ENCODE results near the gene PLEKHG3.

Gene PLEKHG3

DNA sequence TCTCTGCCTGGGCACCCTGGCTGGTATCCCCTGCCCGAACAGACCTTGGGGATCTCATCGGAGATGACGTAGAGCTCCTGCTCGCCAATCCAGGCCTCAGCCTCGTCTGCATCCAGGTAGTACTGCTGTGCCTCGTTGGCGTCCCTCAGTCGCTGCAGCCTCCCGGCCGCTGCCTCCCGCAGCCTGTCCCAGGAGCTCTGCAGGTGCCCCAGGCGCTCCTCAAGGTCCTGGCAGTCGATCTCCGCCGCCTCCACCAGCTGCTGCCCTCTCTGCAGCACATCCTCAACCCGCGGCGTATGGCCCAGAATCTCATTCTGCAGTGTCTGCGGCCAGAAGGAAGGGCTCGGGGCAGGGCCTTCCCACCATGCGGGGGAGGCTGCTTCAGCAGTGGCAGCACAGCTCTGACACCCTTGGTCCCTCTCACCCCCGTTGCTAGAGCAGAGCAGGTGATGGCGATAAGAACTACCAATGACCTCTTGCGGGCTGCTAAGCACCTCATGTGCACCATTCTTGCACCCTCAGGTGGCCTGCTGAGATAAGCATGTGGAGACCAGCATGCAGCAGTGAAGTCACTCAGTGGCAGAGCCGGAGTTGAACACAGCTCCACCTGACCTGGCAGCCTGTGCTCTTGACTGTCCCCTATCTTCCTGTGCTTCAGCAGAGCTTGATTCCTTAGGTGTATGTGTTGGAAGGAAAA, 71.0 kb downstream of the PLEKHG3 start:
- ATAC-seq = no peak
- Mint-ChIP-seq H3K27ac (no peak overlapping the region), H3K9me3 (no peaks in the 10 kb centered on the region), H3K4me1 (peaks cover 6% of the 10 kb centered on the region), H3K4me3 (no peak overlapping the region), H3K36me3 (no peaks in the 10 kb centered on the region)
- no peak for DNase-seq (ENCODE audit: low spot score in 2 of 2)

DNA sequence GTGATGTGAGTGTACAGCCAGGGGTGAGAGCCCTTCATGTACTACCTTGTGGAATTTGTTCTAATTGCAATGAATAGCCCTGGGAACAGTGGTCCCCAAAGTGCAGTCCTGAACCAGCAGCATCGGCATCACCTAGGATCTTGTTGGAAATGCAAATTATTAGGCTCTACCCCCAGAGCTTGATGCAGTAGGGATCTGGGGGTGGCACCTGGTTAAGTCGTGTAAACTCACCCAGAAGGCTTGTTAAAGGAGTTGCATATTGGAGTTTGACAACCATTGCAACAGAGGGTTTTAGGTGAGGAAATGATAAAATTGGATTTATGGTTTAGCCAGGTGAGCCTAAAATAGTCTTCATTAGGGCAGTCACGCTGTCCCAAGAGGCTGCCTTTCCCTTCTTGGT, 73.2 kb downstream of the PLEKHG3 start:
- Mint-ChIP-seq H3K4me3 (no peak overlapping the region), H3K4me1 (no peaks in the 10 kb centered on the region), H3K27ac (no peak overlapping the region), H3K36me3 (no peaks in the 10 kb centered on the region), H3K9me3 (no peaks in the 10 kb centered on the region)
- DNase-seq (ENCODE audit: low spot score in 2 of 2) = no peak
- ATAC-seq = no peak

DNA sequence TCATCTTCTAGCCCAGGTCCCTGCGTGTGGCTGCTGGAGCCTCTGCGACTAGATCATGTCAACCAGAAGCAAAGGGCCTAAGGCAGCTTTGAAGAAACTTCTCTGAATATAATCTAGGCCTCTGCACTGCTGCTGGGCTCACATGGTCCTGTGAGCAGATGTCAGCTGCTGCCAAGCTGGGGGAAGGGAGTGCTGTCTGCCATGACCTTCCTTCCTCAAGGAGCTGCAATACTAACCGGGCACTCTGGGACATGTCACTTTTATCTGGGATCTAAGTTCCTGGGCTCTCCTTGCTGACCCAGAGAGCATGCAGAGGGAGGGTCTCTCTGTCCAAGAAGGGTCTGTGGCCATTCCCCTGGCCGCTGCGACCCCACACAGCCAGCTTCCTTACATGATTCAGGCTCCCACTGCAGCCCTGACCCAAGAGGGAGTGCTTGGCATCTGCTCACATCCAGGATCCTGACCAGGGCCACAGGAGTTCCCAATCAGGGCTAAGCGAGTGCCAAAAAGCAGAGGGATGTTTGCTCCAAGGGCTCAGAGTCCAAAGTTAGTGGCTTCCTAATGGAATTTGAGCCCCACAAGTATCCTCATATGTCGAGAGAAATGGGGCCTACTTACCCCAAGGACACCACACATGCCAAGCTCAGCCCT, 74.0 kb downstream of the PLEKHG3 start:
- no peaks in the 10 kb centered on the region for H3K36me3 Mint-ChIP-seq
- H3K4me3 Mint-ChIP-seq = no peak overlapping the region
- H3K4me1 Mint-ChIP-seq = no peaks in the 10 kb centered on the region
- H3K27ac Mint-ChIP-seq = no peak overlapping the region
- ATAC-seq (no peak), DNase-seq (ENCODE audit: low spot score in 2 of 2) (no peak)
- H3K9me3 Mint-ChIP-seq = no peaks in the 10 kb centered on the region

DNA sequence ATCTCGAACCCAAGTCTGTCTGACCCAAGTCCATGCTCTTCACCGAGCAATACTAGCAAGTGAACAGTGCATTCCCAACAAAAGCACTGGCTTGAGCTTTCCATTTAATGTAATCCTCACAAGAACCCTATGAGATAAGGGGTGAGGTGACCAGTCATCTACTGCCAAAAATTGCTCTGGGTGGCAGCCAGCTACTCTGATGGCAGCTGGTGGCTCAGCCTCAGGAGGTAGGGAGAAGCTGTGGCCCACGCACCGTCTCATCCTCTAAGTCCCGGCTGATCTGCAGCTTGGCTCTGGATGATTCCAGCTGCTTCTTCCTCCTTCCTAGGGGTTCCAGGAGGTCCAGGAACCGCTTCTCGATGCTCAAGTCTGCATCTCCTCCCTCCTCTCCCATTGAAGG, 75.2 kb downstream of the PLEKHG3 start:
- DNase-seq (ENCODE audit: low spot score in 2 of 2) (no peak), ATAC-seq (no peak)
- no peaks in the 10 kb centered on the region for H3K36me3 Mint-ChIP-seq
- no peak overlapping the region for H3K4me3 Mint-ChIP-seq
- no peak overlapping the region for H3K27ac Mint-ChIP-seq
- H3K9me3 Mint-ChIP-seq = no peaks in the 10 kb centered on the region
- no peaks in the 10 kb centered on the region for H3K4me1 Mint-ChIP-seq

DNA sequence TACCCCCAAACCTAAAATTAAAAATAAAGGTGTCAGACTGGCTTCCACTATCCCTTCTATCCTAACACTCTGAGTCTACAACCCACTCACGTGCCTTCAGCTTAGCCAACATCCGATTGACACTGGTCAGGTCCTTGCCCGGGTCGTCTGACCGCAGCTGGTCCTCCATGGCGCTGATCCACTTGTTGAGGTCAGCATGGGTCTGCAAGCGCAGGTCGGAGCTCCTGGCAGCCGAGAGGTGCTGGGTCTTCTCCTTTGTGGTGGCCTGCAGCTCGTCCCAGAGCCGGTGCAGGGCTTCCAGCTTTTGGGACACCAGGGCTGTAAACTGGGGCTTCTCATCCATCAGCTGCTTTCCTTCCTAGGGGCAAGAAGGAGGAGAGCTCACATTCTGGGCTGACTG, 78.0 kb downstream of the PLEKHG3 start:
- Mint-ChIP-seq H3K4me1 (no peaks in the 10 kb centered on the region), H3K9me3 (no peaks in the 10 kb centered on the region), H3K27ac (no peak overlapping the region), H3K36me3 (no peaks in the 10 kb centered on the region), H3K4me3 (no peak overlapping the region)
- ATAC-seq (no peak), DNase-seq (ENCODE audit: low spot score in 2 of 2) (no peak)

DNA sequence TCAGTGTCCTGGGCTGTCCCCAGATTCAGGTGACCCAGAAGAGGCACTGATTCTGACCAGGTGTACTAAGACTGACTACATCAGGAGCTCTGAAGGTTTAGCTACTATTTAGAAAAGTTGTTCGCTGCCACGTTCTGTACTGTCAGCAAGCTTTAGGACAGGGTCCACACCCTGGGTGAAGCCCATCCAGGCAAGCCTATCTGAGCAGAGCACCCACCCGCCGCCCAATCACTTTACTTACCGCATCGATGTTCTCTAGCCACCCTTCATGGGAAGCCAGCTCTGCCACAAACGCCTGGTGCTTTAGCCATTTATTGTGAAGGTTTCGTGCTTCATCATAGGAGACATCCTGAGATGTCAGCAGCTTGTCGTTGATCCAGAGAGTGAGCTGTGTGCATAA, 79.8 kb downstream of the PLEKHG3 start:
- Mint-ChIP-seq H3K27ac (no peak overlapping the region), H3K4me3 (no peak overlapping the region), H3K4me1 (no peaks in the 10 kb centered on the region), H3K36me3 (no peaks in the 10 kb centered on the region), H3K9me3 (no peaks in the 10 kb centered on the region)
- no peak for DNase-seq (ENCODE audit: low spot score in 2 of 2)
- ATAC-seq = no peak

DNA sequence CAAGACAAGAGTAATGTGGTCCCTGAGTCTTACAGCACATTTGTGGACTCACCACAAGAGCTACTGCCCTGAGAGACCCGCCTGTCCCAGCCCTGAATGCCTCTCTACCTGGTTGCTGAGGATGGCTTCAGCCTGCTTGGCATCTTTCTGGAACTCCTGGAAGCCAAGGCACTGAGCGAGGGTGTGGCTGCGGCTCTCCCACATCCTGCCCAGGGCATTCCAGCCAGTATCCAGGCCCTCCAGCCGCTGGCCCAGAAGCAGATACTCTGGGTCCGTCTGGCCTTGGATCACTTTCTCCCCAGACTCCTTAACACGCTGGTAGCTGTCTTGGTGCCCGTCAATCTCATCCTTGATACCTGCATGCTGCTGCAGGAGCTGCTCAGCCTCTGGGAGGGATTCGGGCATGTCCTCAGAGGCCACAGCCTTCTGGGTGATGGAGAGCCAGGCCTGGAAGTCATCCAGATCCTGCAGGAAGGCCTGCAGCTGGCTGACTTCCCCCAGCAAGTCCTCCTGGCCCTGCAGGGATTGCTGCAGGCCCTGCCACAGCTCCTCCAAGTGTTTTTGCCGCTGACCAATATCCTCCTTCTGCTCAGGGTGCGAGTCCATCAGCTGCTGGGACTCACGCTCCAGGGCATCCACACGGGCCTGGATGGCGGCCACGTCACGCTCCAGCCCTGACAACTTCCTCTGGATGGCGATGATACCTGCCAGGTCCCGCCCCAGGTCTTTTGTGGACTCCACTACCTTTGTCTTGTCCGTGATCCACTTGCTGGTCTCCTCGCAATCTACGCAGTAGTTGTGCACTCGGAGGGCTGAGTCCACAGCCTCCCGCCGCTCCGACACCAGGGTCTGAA, 82.3 kb downstream of the PLEKHG3 start:
- ATAC-seq (no peak), DNase-seq (ENCODE audit: low spot score in 2 of 2) (no peak)
- H3K4me1 Mint-ChIP-seq = no peaks in the 10 kb centered on the region
- H3K9me3 Mint-ChIP-seq = no peaks in the 10 kb centered on the region
- no peaks in the 10 kb centered on the region for H3K36me3 Mint-ChIP-seq
- H3K27ac Mint-ChIP-seq = no peak overlapping the region
- H3K4me3 Mint-ChIP-seq = no peak overlapping the region

DNA sequence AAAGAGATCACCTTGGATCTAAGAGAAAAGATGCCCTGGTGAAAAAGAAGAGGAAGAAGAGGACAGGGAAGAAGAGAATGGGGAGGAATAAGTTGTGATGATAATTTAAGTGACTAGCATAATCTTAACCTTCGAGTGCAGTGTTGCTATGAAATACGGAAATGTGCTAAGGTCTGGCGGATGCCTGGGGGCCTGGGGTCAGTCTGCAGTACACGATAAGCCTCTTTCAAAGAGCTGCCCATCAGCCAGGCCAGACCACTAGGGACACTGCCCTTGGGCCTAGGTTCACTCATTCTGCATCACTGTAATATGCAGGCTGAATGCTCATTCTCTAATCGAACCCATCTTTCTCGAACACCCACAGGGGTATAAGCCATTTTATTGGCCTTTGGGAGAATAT, 83.4 kb downstream of the PLEKHG3 start:
- no peak overlapping the region for H3K27ac Mint-ChIP-seq
- no peaks in the 10 kb centered on the region for H3K9me3 Mint-ChIP-seq
- no peak for ATAC-seq
- H3K4me3 Mint-ChIP-seq = no peak overlapping the region
- H3K4me1 Mint-ChIP-seq = no peaks in the 10 kb centered on the region
- no peaks in the 10 kb centered on the region for H3K36me3 Mint-ChIP-seq
- no peak for DNase-seq (ENCODE audit: low spot score in 2 of 2)

DNA sequence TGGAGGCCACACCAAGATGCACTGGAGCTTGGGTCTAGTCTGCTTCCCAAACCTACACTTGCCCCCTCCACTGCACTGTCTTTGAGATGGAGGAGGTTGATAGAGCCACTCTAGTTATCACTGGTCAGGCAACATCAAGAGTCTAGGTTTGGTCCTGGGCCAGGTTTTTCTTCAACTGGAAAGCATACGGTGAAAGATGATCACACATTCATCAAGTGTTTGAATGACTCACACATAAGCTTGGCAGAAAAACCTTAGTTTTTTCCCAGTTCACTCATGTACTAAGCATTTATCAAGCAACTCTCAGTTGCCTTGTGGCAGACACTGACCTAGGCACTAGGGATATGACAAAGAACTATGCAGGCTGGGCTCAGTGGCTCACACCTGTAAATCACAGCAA, 84.5 kb downstream of the PLEKHG3 start:
- no peak for DNase-seq (ENCODE audit: low spot score in 2 of 2)
- Mint-ChIP-seq H3K27ac (no peak overlapping the region), H3K36me3 (no peaks in the 10 kb centered on the region), H3K4me1 (no peaks in the 10 kb centered on the region), H3K9me3 (no peaks in the 10 kb centered on the region), H3K4me3 (no peak overlapping the region)
- peak; percentile 9 for ATAC-seq

DNA sequence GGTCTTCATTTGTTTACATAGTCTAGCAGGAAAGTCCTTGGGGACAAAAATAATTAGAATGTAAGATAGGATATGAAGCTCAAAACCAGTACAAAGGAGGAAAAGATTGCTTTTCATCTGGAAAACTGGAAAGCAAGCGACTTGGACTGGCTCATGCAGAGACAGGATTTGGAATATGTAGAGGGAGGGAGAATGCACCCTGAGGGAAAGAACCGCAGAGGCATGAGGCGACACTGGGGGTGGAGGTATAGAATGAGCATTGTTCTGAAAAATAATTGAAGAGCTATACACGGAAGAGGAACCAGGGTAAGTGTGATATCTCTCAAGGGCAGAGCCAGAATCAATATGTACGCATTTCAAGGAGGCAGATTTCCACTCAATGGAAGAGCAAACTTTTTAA, 85.5 kb downstream of the PLEKHG3 start:
- DNase-seq (ENCODE audit: low spot score in 2 of 2) (no peak), ATAC-seq (no peak)
- Mint-ChIP-seq H3K36me3 (no peaks in the 10 kb centered on the region), H3K4me1 (no peaks in the 10 kb centered on the region), H3K9me3 (no peaks in the 10 kb centered on the region), H3K27ac (no peak overlapping the region), H3K4me3 (no peak overlapping the region)

DNA sequence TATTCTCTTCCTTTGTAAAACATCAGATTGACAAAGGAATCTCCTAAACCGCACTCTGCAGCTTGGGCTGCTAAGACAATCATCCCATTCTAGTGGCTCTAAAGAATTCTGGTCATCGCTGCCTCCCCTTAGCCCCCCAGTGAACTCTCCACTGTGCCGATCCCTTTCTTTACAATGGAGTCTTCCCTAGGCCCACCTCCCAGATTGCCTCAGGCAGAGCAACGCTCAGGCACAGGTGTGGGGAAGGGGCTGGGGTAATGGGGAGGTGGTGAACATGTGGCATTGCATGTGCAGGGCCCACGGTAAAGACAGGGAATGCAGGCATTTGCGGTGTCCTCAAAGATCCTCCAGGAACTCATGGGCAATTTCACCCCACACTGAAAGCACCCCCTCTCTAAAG, 86.3 kb downstream of the PLEKHG3 start:
- Mint-ChIP-seq H3K9me3 (no peaks in the 10 kb centered on the region), H3K27ac (no peak overlapping the region), H3K4me3 (no peak overlapping the region), H3K36me3 (no peaks in the 10 kb centered on the region), H3K4me1 (no peaks in the 10 kb centered on the region)
- no peak for ATAC-seq
- DNase-seq (ENCODE audit: low spot score in 2 of 2) = no peak

DNA sequence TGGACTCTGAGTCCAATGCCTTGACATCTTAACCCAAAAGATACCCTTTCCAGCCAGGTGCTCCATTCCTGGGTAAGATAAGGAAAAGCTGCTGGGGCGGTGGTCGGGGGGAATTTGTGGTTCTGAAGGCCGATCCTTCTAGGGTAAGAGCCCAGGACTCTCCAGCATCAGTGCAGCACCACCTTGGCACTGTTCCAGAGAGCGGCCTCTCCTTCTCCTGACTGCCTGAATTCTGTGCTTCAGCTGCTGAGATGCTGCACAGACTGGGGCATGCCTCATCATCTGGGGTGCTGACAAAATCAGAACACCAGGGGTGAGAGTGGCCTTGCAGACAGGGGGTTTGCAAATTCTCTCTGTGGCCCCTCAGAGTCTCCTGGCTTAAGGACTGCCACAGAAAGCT, 88.0 kb downstream of the PLEKHG3 start:
- no peak overlapping the region for H3K4me3 Mint-ChIP-seq
- no peaks in the 10 kb centered on the region for H3K4me1 Mint-ChIP-seq
- H3K27ac Mint-ChIP-seq = no peak overlapping the region
- H3K36me3 Mint-ChIP-seq = no peaks in the 10 kb centered on the region
- no peaks in the 10 kb centered on the region for H3K9me3 Mint-ChIP-seq
- DNase-seq (ENCODE audit: low spot score in 2 of 2) (no peak), ATAC-seq (no peak)

DNA sequence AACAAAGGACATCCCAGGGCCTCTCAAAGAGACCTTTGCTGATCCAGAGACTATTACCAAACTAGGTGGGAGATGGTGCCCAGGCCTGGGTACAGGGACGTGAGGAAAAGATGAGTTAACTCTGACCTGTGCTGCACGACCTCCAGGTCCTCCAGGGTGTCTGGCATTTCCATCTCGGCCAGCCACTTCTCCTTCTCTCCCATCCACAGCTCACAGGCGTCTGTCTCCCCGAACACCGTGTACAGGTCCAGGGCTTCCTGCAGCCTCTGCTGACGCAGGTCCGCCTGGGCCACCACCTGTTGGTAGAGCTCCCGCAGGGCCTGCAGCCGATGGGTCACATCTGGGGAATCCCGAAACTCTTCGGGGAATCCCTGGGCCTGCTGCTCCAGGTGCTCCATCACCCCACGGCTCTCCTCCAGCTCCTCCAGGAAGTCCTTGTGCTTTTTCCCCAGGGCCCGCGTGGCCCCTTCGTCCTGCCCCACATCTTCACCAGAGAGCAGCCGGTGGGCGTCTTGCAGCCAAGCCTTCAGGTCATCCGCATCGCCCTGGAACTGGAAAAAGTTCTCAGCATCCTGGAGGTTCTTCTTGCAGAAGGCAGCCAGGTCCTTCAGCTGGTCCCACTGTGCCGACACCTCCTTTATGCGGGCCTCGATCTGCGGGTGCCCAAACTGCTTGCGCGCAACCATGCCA, 88.8 kb downstream of the PLEKHG3 start:
- ATAC-seq (no peak), DNase-seq (ENCODE audit: low spot score in 2 of 2) (no peak)
- no peak overlapping the region for H3K27ac Mint-ChIP-seq
- no peak overlapping the region for H3K4me3 Mint-ChIP-seq
- H3K4me1 Mint-ChIP-seq = no peaks in the 10 kb centered on the region
- H3K9me3 Mint-ChIP-seq = no peaks in the 10 kb centered on the region
- no peaks in the 10 kb centered on the region for H3K36me3 Mint-ChIP-seq

DNA sequence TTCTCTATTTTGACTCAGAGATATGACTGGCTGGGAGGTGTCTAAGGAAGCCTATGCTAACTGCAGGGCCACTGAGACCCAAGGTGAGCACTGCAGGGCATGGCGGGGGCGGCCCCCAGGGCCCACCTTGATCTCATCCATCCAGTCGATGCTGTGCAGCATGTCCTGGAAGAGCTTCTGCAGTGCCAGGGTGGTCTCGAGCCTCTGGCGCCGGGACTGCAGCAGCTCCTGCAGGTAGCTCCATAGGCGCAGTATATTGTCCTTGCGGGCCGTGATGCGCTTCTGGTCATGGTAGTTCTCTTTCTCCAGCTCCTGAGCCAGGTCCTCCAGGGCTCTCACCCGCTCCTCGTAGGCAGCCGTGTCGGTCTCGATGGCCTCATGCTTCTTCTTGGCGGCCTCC, 91.0 kb downstream of the PLEKHG3 start:
- ATAC-seq (no peak), DNase-seq (ENCODE audit: low spot score in 2 of 2) (no peak)
- H3K4me1 Mint-ChIP-seq = no peaks in the 10 kb centered on the region
- no peaks in the 10 kb centered on the region for H3K36me3 Mint-ChIP-seq
- no peaks in the 10 kb centered on the region for H3K9me3 Mint-ChIP-seq
- H3K27ac Mint-ChIP-seq = no peak overlapping the region
- no peak overlapping the region for H3K4me3 Mint-ChIP-seq

DNA sequence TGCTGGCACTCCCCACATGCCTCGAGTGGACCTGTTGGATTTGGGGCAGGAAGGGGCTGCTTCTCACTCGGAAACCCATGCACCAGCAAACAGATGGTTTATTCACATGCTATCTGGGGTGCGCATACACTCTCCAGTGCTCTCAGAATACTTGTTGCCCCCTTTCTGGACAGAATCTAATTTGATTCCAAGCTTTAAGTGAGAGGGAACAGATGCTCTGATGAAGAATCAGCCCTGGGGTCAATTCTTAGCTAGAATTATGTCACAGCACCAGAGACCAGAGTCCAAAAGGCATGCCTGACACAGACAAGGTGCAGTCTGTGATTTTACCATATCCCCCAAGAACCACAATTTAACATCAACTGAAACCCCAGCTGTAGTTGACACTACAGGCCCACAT, 91.7 kb downstream of the PLEKHG3 start:
- Mint-ChIP-seq H3K9me3 (no peaks in the 10 kb centered on the region), H3K4me3 (no peak overlapping the region), H3K36me3 (no peaks in the 10 kb centered on the region), H3K4me1 (no peaks in the 10 kb centered on the region), H3K27ac (no peak overlapping the region)
- DNase-seq (ENCODE audit: low spot score in 2 of 2) = no peak
- ATAC-seq = no peak
